ENCODE data around the gene KRT75.

DNA sequence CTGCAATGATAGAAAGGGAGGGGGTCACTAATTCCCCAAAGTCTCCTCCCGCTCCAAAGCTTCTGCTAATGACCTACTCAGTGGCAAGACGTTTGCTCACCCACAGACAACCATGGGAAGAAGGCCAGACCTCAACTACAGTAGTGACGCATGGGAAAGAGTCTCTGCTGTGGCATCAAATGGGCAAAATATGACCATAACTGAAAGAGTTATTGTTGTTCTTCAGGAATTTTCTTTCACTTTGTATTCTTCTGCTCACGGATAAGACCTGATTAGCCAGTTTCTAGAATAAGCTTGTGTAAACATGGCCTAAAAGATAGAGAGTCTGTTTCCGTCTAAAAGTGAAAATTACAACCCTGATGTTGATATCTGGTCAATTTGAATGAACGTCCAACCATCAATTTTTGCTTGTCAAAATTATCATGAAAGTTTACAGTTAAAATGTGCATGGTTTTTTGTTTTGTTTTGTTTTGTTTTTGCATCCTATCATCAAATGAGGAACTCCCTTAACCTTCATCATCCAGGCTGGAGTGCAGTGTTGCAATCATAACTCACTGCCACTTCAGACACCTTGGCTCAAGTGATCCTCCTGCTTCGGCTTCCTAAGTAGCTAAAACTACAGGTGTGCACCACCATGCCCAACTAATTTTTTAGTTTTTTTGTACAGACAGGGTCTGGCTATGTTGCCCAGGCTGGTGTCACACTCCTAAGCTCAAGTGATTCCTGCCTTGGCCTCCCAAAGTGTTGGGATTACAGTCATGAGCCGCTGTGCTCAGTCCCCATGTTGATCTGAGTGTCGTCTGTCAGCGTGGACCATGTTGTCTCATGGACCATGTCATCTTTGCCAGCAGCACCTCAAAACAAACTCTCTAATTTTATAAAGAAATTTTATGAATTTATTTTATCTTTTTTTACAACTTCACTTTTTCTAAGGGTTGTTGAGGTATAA is 10.8 kb upstream of the KRT75 start:
- TF ChIP-seq, protein P1, sequence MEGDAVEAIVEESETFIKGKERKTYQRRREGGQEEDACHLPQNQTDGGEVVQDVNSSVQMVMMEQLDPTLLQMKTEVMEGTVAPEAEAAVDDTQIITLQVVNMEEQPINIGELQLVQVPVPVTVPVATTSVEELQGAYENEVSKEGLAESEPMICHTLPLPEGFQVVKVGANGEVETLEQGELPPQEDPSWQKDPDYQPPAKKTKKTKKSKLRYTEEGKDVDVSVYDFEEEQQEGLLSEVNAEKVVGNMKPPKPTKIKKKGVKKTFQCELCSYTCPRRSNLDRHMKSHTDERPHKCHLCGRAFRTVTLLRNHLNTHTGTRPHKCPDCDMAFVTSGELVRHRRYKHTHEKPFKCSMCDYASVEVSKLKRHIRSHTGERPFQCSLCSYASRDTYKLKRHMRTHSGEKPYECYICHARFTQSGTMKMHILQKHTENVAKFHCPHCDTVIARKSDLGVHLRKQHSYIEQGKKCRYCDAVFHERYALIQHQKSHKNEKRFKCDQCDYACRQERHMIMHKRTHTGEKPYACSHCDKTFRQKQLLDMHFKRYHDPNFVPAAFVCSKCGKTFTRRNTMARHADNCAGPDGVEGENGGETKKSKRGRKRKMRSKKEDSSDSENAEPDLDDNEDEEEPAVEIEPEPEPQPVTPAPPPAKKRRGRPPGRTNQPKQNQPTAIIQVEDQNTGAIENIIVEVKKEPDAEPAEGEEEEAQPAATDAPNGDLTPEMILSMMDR (IDR thresholded peaks at IDR 0.05) = no peak
- TF ChIP-seq, protein P2, sequence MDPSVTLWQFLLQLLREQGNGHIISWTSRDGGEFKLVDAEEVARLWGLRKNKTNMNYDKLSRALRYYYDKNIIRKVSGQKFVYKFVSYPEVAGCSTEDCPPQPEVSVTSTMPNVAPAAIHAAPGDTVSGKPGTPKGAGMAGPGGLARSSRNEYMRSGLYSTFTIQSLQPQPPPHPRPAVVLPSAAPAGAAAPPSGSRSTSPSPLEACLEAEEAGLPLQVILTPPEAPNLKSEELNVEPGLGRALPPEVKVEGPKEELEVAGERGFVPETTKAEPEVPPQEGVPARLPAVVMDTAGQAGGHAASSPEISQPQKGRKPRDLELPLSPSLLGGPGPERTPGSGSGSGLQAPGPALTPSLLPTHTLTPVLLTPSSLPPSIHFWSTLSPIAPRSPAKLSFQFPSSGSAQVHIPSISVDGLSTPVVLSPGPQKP (IDR thresholded peaks at IDR 0.05; ENCODE audit: low read depth, low read length) = no peak
- TF ChIP-seq HOXA7 (CRISPR knock-in tag; IDR thresholded peaks at IDR 0.05) (no peak), RFX5 (IDR thresholded peaks at IDR 0.05) (no peak), JUNB (IDR thresholded peaks at IDR 0.05) (no peak), ESRRA (IDR thresholded peaks at IDR 0.05; ENCODE audit: borderline replicate concordance, low read length) (no peak)
